H9 (cell line): ENCODE measurements around the gene TBC1D23. TPM values are rescaled to one million over a fixed set of nuclear protein-coding genes. Genes with fewer than 3 reads are reported as not detected.

Experiments used
- DNase-seq: peaks from one replicate; pipeline ENCODE4 v3.0.0-alpha.2; 2017
- H2AFZ ChIP-seq: one replicate; pipeline ENCODE4 v1.6.1; 2013; ENCODE audit warnings: mild to moderate bottlenecking, low read length, control low read depth, moderate library complexity
- H2AK5ac ChIP-seq: 2 replicates; pipeline ENCODE4 v1.6.1; 2013; ENCODE audit warnings: low read length, control low read depth, mixed read lengths; ENCODE audit not compliant: insufficient read length
- H2BK120ac ChIP-seq: one replicate; pipeline ENCODE4 v1.6.1; 2013; ENCODE audit warnings: low read depth, mild to moderate bottlenecking, low read length, control low read depth, inconsistent platforms; ENCODE audit not compliant: poor library complexity, severe bottlenecking
- H2BK12ac ChIP-seq: 2 replicates; pipeline ENCODE4 v1.6.1; 2013; ENCODE audit warnings: low read length, control low read depth, mixed read lengths, low read depth; ENCODE audit not compliant: insufficient read length
- H2BK15ac ChIP-seq: 2 replicates; pipeline ENCODE4 v1.6.1; 2013; ENCODE audit warnings: low read depth, low read length, control low read depth
- H2BK20ac ChIP-seq: one replicate; pipeline ENCODE4 v1.6.1; 2013; ENCODE audit warnings: low read depth, mild to moderate bottlenecking, low read length, control low read depth, inconsistent platforms; ENCODE audit not compliant: poor library complexity, severe bottlenecking
- H2BK5ac ChIP-seq: 2 replicates; pipeline ENCODE4 v1.6.1; 2013; ENCODE audit warnings: low read length, control low read depth, mixed read lengths; ENCODE audit not compliant: insufficient read length
- H3K14ac ChIP-seq: 2 replicates; pipeline ENCODE4 v1.6.1; 2013; ENCODE audit warnings: low read length, control low read depth; ENCODE audit not compliant: insufficient read depth
- H3K18ac ChIP-seq: 2 replicates; pipeline ENCODE4 v1.6.1; 2013; ENCODE audit warnings: low read depth, mild to moderate bottlenecking, mixed read lengths, low read length, control low read depth; ENCODE audit not compliant: insufficient read length
- H3K23ac ChIP-seq: 2 replicates; pipeline ENCODE4 v1.6.1; 2013; ENCODE audit warnings: low read length, control low read depth, mixed read lengths, low read depth; ENCODE audit not compliant: insufficient read length
- H3K23me2 ChIP-seq: 2 replicates; pipeline ENCODE4 v1.6.1; 2013; ENCODE audit warnings: low read depth, mild to moderate bottlenecking, mixed read lengths, low read length, control low read depth; ENCODE audit not compliant: insufficient read length, poor library complexity, severe bottlenecking
- H3K27ac ChIP-seq: 2 replicates; pipeline ENCODE4 v1.5.1; 2013; ENCODE audit warnings: low read length, control low read depth, mixed read lengths, low read depth; ENCODE audit not compliant: insufficient read length
- H3K27me3 ChIP-seq: 2 replicates; pipeline ENCODE4 v1.6.1; 2013; ENCODE audit warnings: low read length, control low read depth, inconsistent platforms; ENCODE audit not compliant: insufficient read depth
- H3K4ac ChIP-seq: 2 replicates; pipeline ENCODE4 v1.6.1; 2013; ENCODE audit warnings: low read depth, mild to moderate bottlenecking, control low read depth, inconsistent platforms, low read length, moderate library complexity
- H3K4me1 ChIP-seq: 2 replicates; pipeline ENCODE4 v1.6.1; 2013; ENCODE audit warnings: low read length, control low read depth, inconsistent platforms; ENCODE audit not compliant: insufficient read depth
- H3K4me2 ChIP-seq: 2 replicates; pipeline ENCODE4 v1.6.1; 2013; ENCODE audit warnings: low read length, control low read depth, mixed read lengths; ENCODE audit not compliant: insufficient read length, insufficient read depth
- H3K56ac ChIP-seq: 2 replicates; pipeline ENCODE4 v1.6.1; 2013; ENCODE audit warnings: low read depth, mild to moderate bottlenecking, mixed read lengths, low read length, control low read depth; ENCODE audit not compliant: insufficient read length
- H3K79me1 ChIP-seq: 2 replicates; pipeline ENCODE4 v1.6.1; 2013; ENCODE audit warnings: low read depth, mild to moderate bottlenecking, moderate library complexity, low read length, control low read depth, inconsistent platforms; ENCODE audit not compliant: insufficient read depth, poor library complexity, severe bottlenecking
- H3K79me2 ChIP-seq: 2 replicates; pipeline ENCODE4 v1.6.1; 2013; ENCODE audit warnings: low read length, control low read depth, inconsistent platforms; ENCODE audit not compliant: insufficient read depth
- H3K9ac ChIP-seq: 2 replicates; pipeline ENCODE4 v1.6.1; 2013; ENCODE audit warnings: low read length, control low read depth, mixed read lengths; ENCODE audit not compliant: insufficient read length; ENCODE audit errors: extremely low read depth
- H3K9me3 ChIP-seq: one replicate; pipeline ENCODE4 v1.6.1; 2013; ENCODE audit warnings: low read depth, low read length, inconsistent platforms; ENCODE audit not compliant: control insufficient read depth
- H3T11ph ChIP-seq: one replicate; pipeline ENCODE4 v1.6.1; 2013; ENCODE audit warnings: mild to moderate bottlenecking, low read length, control low read depth, inconsistent platforms
- H4K20me1 ChIP-seq: one replicate; pipeline ENCODE4 v1.6.1; 2013; ENCODE audit not compliant: control insufficient read depth, insufficient read length, insufficient read depth
- H4K5ac ChIP-seq: 2 replicates; pipeline ENCODE4 v1.6.1; 2013; ENCODE audit warnings: low read depth, mild to moderate bottlenecking, mixed read lengths, low read length, control low read depth; ENCODE audit not compliant: insufficient read length
- H4K8ac ChIP-seq: replicated peaks from 2 replicates; pipeline ENCODE4 v1.6.1; 2013; ENCODE audit warnings: low read length, control low read depth, mixed read lengths, low read depth; ENCODE audit not compliant: insufficient read length
- H4K91ac ChIP-seq: 2 replicates; pipeline ENCODE4 v1.6.1; 2013; ENCODE audit warnings: low read depth, mild to moderate bottlenecking, moderate library complexity, mixed read lengths, low read length, control low read depth; ENCODE audit not compliant: insufficient read length
- H3K27ac Mint-ChIP-seq, 3 experiments: 2 replicates in 2 of 3; 3 replicates in 1 of 3; pipeline ENCODE4 v1.8.0; 2020 to 2021; ENCODE audit warnings: mixed read lengths in 3 of 3, mild to moderate bottlenecking in 1 of 3, moderate library complexity in 1 of 3
- H3K27me3 Mint-ChIP-seq: 2 replicates; pipeline ENCODE4 v1.8.0; 2021; ENCODE audit warnings: low read depth, mild to moderate bottlenecking, moderate library complexity, mixed read lengths
- H3K36me3 Mint-ChIP-seq, 3 experiments: 2 replicates in 2 of 3; 3 replicates in 1 of 3; pipeline ENCODE4 v1.8.0; 2020 to 2021; ENCODE audit warnings: low read depth in 3 of 3, mixed read lengths in 3 of 3; ENCODE audit not compliant: insufficient read depth in 1 of 3
- H3K4me1 Mint-ChIP-seq, 2 experiments: 2 replicates each; pipeline ENCODE4 v1.8.0; 2020; ENCODE audit warnings: mixed read lengths in 2 of 2
- H3K4me3 Mint-ChIP-seq, 2 experiments: 2 replicates in 1 of 2; 3 replicates in 1 of 2; pipeline ENCODE4 v1.8.0; 2020 to 2021; ENCODE audit warnings: mild to moderate bottlenecking in 2 of 2, mixed read lengths in 2 of 2, moderate library complexity in 1 of 2
- H3K9me3 Mint-ChIP-seq, 2 experiments: 2 replicates in 1 of 2; 3 replicates in 1 of 2; pipeline ENCODE4 v1.8.0; 2020; ENCODE audit warnings: mild to moderate bottlenecking in 2 of 2, mixed read lengths in 2 of 2, moderate library complexity in 1 of 2
- CTCF ChIP-seq: fragments of 200-600 bp; sonication (generic); conservative IDR thresholded peaks from 3 replicates; pipeline ENCODE4 v1.8.0; 2021; ENCODE audit warnings: antibody characterized with exemption, mild to moderate bottlenecking
- WGBS: extraction: QIAGEN DNeasy Blood & Tissue Kit; methylation state at CpG from one replicate; pipeline ENCODE4 v1.1.7; 2013; ENCODE audit warnings: missing lambda C conversion rate, low lambda C conversion rate, mixed read lengths; ENCODE audit not compliant: insufficient read length; ENCODE audit errors: extremely low coverage; 5-methylcytosine and 5-hydroxymethylcytosine counted together
- total RNA-seq: library from RNA; stranded (reverse); gene quantifications from 2 replicates; pipeline ENCODE4 v1.2.1, GENCODE V29; 2021

Gene TBC1D23
- total RNA-seq, 1 experiment from 2014 or later = 37.1 TPM

DNA sequence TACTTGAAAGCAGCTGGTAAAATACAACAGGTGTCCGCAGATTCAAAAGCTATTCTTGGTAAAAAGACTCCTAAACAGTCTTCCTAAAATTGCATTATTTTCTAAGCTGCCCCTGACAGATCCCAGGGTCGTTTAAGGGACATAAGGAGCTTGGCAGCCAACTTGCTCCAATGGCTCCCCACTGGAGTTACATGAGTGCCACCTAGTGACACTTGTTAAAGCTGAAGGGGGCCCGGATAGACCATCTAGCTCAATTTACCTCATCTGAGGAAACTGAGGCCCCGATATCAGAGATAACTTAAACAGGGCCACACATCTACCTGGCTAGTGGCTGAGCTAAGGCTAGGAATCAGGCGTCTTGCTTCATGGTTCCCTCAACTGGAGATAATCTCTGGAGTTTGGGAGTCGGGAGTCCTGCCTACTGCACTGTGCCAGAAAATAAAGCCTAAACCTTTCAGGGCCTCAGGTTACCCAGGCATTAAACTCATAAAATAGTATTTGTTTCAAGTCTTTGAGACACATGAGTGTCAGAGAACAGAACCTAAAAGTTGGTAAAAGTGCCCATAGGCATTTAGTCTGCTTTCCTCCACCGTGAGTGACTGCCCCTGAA, 6.5 kb upstream of the TBC1D23 start:
- Histone ChIP-seq H3K9me3 (no peaks in the 10 kb centered on the region), H3K4ac (no peak overlapping the region), H3K23me2 (no peaks in the 10 kb centered on the region), H3K79me2 (no peaks in the 10 kb centered on the region), H2AK5ac (no peak overlapping the region), H4K5ac (no peak overlapping the region), H3K27ac (no peak overlapping the region), H3K9ac (no peak overlapping the region), H2BK120ac (no peak overlapping the region), H3K18ac (no peak overlapping the region), H3K27me3 (no peaks in the 10 kb centered on the region), H2BK5ac (no peak overlapping the region), H2AFZ (no peak overlapping the region), H3K79me1 (no peaks in the 10 kb centered on the region), H2BK20ac (no peak overlapping the region), H4K20me1 (no peaks in the 10 kb centered on the region), H4K8ac (no peak overlapping the region), H2BK15ac (no peak overlapping the region), H4K91ac (no peak overlapping the region), H3K4me2 (no peak overlapping the region), H2BK12ac (no peak overlapping the region), H3K56ac (no peak overlapping the region), H3K14ac (no peak overlapping the region), H3K4me1 (no peaks in the 10 kb centered on the region), H3K23ac (no peak overlapping the region), H3T11ph (no peak overlapping the region)
- DNase-seq = peak; percentile 67
- peaks cover 0 to 7% (median 4%) of the 10 kb centered on the region in 3 experiments; a peak in 2 of 7 replicates for H3K36me3 Mint-ChIP-seq
- H3K4me3 Mint-ChIP-seq = no peak overlapping the region
- no peak overlapping the region for H3K27ac Mint-ChIP-seq
- WGBS = no CpG with 5 or more reads among the region's 7 CpGs
- H3K9me3 Mint-ChIP-seq = peaks cover 3 to 4% of the 10 kb centered on the region in 2 experiments; a peak in 2 of 5 replicates
- peak; percentile 82 for TF ChIP-seq CTCF
- H3K27me3 Mint-ChIP-seq = no peaks in the 10 kb centered on the region
- H3K4me1 Mint-ChIP-seq = peaks cover 4 to 7% of the 10 kb centered on the region in 2 experiments
